ENCODE results near the gene GNG13. TPM values are rescaled to one million over a fixed set of nuclear protein-coding genes. Genes with fewer than 3 reads are reported as not detected.

The GNG13 gene
- total RNA-seq, 1 donor from 2014 or later, result not detected

DNA sequence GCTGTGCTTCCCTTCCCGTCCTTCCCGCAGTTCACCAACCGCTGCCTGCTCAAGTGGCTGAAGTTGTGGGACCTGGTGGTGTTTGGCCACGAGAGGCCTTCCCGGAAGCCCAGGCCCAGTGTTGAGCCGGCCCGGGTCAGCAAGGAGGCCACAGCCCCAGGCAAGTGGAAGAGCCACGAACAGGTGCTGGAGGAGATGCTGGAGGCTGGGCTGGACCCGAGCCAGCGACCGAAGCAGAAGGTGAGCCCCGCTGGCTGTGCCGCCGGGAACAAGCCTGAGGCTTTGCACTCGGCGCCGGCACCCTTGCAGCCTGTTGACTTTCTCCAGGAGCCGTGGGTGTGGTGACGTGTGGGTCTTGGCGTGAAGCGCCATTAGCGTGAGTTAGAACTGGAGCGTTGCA, 9.4 kb downstream of the GNG13 start:
- no peak for DNase-seq (ENCODE audit: low read depth)
- no peaks in the 10 kb centered on the region for H3K36me3 ChIP-seq (ENCODE audit: control insufficient read depth, insufficient read depth, low read length)
- H3K27me3 ChIP-seq (ENCODE audit: control insufficient read depth, insufficient read depth, low read length), result no peaks in the 10 kb centered on the region
- TF ChIP-seq, protein P1, sequence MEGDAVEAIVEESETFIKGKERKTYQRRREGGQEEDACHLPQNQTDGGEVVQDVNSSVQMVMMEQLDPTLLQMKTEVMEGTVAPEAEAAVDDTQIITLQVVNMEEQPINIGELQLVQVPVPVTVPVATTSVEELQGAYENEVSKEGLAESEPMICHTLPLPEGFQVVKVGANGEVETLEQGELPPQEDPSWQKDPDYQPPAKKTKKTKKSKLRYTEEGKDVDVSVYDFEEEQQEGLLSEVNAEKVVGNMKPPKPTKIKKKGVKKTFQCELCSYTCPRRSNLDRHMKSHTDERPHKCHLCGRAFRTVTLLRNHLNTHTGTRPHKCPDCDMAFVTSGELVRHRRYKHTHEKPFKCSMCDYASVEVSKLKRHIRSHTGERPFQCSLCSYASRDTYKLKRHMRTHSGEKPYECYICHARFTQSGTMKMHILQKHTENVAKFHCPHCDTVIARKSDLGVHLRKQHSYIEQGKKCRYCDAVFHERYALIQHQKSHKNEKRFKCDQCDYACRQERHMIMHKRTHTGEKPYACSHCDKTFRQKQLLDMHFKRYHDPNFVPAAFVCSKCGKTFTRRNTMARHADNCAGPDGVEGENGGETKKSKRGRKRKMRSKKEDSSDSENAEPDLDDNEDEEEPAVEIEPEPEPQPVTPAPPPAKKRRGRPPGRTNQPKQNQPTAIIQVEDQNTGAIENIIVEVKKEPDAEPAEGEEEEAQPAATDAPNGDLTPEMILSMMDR (IDR thresholded peaks at IDR 0.05; ENCODE audit: insufficient read depth, low read length, poor library complexity, severe bottlenecking), result no peak
- no peak overlapping the region for H3K4me3 ChIP-seq (ENCODE audit: low read depth, low read length)

DNA sequence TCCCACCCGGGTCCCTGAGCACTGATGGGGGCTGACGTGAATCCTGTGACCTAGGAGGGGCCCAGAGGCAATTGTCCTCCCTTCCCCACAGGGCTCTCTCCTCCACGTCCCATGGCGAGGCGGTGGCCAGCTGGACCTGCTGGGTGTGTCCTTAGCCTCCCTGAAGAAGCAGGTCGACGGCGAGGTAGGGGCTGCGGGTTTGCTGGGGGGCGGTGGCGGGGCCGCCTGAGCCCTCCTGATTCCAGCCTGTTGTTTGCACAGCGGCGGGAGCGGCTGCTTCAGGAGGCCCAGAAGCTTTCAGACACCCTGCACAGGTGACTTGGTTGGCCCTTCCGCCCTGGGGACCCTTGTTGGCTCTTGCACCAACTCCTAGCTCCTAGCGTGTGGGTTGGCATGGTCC, 10.4 kb downstream of the GNG13 start:
- H3K27me3 ChIP-seq (ENCODE audit: control insufficient read depth, insufficient read depth, low read length), result no peaks in the 10 kb centered on the region
- DNase-seq (ENCODE audit: low read depth), result no peak
- TF ChIP-seq, protein P1 (IDR thresholded peaks at IDR 0.05; ENCODE audit: insufficient read depth, low read length, poor library complexity, severe bottlenecking), result no peak

DNA sequence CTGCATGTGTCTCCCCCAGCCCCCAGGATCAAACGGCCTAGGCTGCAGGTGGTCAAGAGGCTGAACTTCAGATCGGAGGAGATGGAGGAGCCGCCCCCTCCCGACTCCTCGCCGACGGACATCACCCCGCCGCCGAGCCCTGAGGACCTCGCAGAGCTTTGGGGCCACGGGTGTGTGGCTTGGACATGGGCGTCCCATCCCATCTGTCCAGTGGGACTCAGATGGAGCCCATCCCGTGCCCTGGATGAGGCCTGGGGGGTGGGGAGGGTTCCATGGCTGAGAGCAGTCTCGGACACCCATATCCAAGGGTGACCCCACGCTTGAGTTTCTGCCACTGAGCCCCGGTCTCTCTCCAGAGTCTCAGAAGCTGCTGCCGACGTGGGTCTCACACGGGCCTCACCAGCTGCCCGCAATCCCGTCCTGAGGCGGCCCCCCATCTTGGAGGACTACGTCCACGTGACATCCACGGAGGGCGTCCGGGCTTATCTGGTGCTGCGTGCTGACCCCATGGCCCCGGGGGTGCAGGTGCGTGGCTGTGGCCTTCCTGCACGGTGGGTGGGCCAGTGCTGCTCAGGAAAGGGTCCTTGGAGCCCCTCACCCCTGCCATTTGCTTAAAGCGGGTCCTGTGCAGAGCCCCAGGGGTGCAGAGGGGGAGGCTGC, 11.2 kb downstream of the GNG13 start:
- TF ChIP-seq, protein P1 (IDR thresholded peaks at IDR 0.05; ENCODE audit: insufficient read depth, low read length, poor library complexity, severe bottlenecking), result no peak
- Histone ChIP-seq H3K36me3 (ENCODE audit: control insufficient read depth, insufficient read depth, low read length) (no peaks in the 10 kb centered on the region), H3K27me3 (ENCODE audit: control insufficient read depth, insufficient read depth, low read length) (no peaks in the 10 kb centered on the region), H3K4me3 (ENCODE audit: low read depth, low read length) (peak overlapping the region; percentile 75)
- DNase-seq (ENCODE audit: low read depth), result no peak

More for the DNA sequence above, 10.4 kb downstream of the GNG13 start:
- Histone ChIP-seq H3K4me3 (ENCODE audit: low read depth, low read length) (no peak overlapping the region), H3K36me3 (ENCODE audit: control insufficient read depth, insufficient read depth, low read length) (no peaks in the 10 kb centered on the region)

DNA sequence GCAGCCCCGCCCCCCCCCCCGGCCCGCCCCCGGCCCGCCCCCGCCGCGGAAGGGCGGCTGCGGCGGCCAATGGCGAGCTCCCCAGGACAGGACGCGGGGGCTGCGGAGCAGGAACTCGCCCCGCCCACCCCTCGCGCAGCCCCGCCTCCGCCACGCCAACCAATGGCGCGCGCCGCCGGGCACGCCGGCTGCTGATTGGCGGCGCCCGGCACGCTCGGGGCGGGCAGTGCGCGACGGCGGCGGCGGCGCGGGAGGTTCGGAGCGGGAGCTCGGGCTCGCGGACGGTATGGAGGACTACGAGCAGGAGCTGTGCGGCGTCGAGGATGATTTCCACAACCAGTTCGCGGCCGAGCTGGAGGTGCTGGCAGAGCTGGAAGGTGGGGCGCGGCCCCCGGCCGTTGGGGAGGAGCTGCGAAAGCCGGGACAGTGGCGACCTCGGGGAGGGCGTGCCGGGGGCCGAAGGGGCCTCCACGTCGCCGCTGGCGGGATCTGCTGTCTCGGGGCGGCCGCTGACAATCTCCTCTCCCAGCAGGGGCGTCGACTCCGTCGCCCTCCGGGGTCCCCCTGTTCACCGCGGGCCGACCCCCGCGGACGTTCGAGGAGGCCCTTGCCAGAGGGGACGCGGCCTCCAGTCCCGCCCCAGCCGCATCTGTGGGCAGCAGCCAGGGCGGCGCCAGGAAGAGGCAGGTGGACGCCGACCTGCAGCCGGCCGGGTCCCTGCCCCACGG, 12.0 kb downstream of the GNG13 start, which contains the start of gene CHTF18:
Gene CHTF18, plus strand, starts transcription at position 222 of the 728 bp plus-strand sequence. Its CDS starts 65 bp downstream, at position 287.
- TF ChIP-seq, protein P1 (IDR thresholded peaks at IDR 0.05; ENCODE audit: insufficient read depth, low read length, poor library complexity, severe bottlenecking), result no peak
- H3K4me3 ChIP-seq (ENCODE audit: low read depth, low read length), result peak within 1 kb of the TSS; percentile 94
- peak; percentile 34 for DNase-seq (ENCODE audit: low read depth)
- H3K36me3 ChIP-seq (ENCODE audit: control insufficient read depth, insufficient read depth, low read length), result no peaks in the 10 kb centered on the region
- no peaks in the 10 kb centered on the region for H3K27me3 ChIP-seq (ENCODE audit: control insufficient read depth, insufficient read depth, low read length)

DNA sequence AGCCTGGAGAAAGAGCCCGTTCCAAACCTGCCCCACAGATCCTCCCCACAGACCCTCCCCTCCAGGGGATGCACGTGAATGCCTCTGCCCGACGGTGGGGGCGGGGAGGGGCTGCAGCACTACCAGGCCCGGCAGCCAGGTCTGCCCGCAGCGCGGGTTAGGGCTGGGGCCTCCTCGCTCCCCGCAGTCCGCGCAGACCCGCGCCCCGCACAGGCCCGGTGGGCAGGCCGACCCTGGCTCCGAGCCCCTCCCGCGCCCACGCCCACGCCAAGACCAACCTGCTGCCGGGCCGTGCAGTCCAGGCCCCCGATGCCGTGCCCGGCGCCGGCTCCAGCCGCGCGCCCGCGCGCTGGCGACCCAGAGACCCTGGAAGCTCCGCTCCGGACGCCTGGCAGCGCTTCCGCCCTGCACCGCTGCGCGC, 12.5 kb downstream of the GNG13 start, which contains the start of gene RPUSD1:
Gene RPUSD1, minus strand, starts transcription at position 404 of the 421 bp plus-strand sequence. CDS start 644 bp downstream, outside the sequence.
- Histone ChIP-seq H3K36me3 (ENCODE audit: control insufficient read depth, insufficient read depth, low read length) (no peaks in the 10 kb centered on the region), H3K27me3 (ENCODE audit: control insufficient read depth, insufficient read depth, low read length) (peaks cover 3% of the 10 kb centered on the region), H3K4me3 (ENCODE audit: low read depth, low read length) (peak within 1 kb of the TSS; percentile 94)
- no peak for DNase-seq (ENCODE audit: low read depth)
- TF ChIP-seq, protein P1 (IDR thresholded peaks at IDR 0.05; ENCODE audit: insufficient read depth, low read length, poor library complexity, severe bottlenecking), result no peak

All from kidney epithelial cell (primary cell).